Mesothelial cell of epicardium (in vitro differentiated cells): Measurements from ENCODE around the gene EEFSEC. TPM values are rescaled to one million over a fixed set of nuclear protein-coding genes. Genes with fewer than 3 reads are reported as not detected.

Experiments used
- DNase-seq, 2 experiments: peaks; one replicate each; pipeline ENCODE4 v3.0.0; 2021; ENCODE audit warnings: low spot score in 2 of 2; ENCODE audit not compliant: unreplicated experiment in 2 of 2
- H3K27ac Mint-ChIP-seq: 2 replicates; pipeline ENCODE4 v1.8.0; 2021; ENCODE audit warnings: mixed read lengths
- H3K27me3 Mint-ChIP-seq: 2 replicates; pipeline ENCODE4 v1.8.0; 2021; ENCODE audit warnings: low read depth, mixed read lengths
- H3K36me3 Mint-ChIP-seq: 2 replicates; pipeline ENCODE4 v1.8.0; 2021; ENCODE audit warnings: mixed read lengths
- H3K4me1 Mint-ChIP-seq: 2 replicates; pipeline ENCODE4 v1.8.0; 2021; ENCODE audit warnings: mixed read lengths
- H3K4me3 Mint-ChIP-seq: 2 replicates; pipeline ENCODE4 v1.8.0; 2021; ENCODE audit warnings: mild to moderate bottlenecking, moderate library complexity, mixed read lengths
- H3K9me3 Mint-ChIP-seq: 2 replicates; pipeline ENCODE4 v1.8.0; 2021; ENCODE audit warnings: mixed read lengths
- total RNA-seq: library from RNA; stranded (reverse); gene quantifications from 3 replicates; pipeline ENCODE4 v1.2.1, GENCODE V29; 2021
- TF ChIP-seq, protein P1 (sequence below): fragments of 200-600 bp; sonication (generic); IDR thresholded peaks from one replicate; pipeline ENCODE4 v1.5.0; 2021; ENCODE audit warnings: antibody characterized with exemption; ENCODE audit not compliant: unreplicated experiment

EEFSEC gene
- total RNA-seq, 1 donor from 2014 or later = 19.4 TPM

DNA sequence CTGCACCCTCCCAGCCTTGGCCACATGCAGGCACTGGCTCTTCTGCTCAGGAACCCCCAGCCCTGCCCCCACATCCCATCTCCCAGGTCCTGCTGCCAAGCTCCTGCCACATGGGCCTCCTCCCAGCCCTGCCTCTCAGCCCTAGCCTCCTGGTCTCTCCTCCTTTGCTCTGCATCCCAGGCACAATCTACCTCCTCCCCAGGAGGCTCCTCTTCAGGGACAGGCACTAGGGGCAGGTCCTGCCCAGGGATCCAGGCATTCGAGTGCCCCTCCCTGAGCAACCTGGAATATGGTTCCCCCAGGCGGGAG, 301.0 kb downstream of the EEFSEC start:
- Mint-ChIP-seq H3K9me3 (no peaks in the 10 kb centered on the region), H3K4me3 (no peak overlapping the region), H3K36me3 (no peaks in the 10 kb centered on the region), H3K27ac (no peak overlapping the region), H3K4me1 (peaks cover 24% of the 10 kb centered on the region), H3K27me3 (peaks cover 2% of the 10 kb centered on the region)
- TF ChIP-seq, protein P1, sequence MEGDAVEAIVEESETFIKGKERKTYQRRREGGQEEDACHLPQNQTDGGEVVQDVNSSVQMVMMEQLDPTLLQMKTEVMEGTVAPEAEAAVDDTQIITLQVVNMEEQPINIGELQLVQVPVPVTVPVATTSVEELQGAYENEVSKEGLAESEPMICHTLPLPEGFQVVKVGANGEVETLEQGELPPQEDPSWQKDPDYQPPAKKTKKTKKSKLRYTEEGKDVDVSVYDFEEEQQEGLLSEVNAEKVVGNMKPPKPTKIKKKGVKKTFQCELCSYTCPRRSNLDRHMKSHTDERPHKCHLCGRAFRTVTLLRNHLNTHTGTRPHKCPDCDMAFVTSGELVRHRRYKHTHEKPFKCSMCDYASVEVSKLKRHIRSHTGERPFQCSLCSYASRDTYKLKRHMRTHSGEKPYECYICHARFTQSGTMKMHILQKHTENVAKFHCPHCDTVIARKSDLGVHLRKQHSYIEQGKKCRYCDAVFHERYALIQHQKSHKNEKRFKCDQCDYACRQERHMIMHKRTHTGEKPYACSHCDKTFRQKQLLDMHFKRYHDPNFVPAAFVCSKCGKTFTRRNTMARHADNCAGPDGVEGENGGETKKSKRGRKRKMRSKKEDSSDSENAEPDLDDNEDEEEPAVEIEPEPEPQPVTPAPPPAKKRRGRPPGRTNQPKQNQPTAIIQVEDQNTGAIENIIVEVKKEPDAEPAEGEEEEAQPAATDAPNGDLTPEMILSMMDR = no peak
- DNase-seq = no peak

DNA sequence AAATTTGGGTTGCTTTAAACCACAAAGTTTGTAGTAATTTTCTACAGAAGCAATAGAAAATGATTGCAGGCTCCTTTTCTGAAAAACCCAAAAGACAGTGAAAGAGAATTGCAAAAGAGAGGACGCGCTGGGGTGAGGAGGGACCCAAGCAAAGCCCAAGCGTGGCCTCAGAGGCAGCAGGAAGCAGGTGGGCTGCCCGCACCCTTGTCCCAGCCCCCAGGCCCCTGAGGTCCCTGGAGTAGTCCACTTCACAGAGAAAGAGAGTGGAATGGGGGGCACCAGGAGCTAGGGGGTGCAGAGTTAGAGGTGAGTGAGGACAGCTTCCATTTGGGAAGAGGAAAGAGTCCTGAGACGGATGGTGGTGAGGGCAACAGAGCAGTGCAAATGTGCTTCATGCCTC, 301.8 kb downstream of the EEFSEC start:
- Mint-ChIP-seq H3K4me1 (peaks cover 24% of the 10 kb centered on the region), H3K9me3 (no peaks in the 10 kb centered on the region), H3K4me3 (no peak overlapping the region), H3K27ac (no peak overlapping the region), H3K36me3 (no peaks in the 10 kb centered on the region), H3K27me3 (peaks cover 2% of the 10 kb centered on the region)
- TF ChIP-seq, protein P1 = no peak
- DNase-seq = no peak

DNA sequence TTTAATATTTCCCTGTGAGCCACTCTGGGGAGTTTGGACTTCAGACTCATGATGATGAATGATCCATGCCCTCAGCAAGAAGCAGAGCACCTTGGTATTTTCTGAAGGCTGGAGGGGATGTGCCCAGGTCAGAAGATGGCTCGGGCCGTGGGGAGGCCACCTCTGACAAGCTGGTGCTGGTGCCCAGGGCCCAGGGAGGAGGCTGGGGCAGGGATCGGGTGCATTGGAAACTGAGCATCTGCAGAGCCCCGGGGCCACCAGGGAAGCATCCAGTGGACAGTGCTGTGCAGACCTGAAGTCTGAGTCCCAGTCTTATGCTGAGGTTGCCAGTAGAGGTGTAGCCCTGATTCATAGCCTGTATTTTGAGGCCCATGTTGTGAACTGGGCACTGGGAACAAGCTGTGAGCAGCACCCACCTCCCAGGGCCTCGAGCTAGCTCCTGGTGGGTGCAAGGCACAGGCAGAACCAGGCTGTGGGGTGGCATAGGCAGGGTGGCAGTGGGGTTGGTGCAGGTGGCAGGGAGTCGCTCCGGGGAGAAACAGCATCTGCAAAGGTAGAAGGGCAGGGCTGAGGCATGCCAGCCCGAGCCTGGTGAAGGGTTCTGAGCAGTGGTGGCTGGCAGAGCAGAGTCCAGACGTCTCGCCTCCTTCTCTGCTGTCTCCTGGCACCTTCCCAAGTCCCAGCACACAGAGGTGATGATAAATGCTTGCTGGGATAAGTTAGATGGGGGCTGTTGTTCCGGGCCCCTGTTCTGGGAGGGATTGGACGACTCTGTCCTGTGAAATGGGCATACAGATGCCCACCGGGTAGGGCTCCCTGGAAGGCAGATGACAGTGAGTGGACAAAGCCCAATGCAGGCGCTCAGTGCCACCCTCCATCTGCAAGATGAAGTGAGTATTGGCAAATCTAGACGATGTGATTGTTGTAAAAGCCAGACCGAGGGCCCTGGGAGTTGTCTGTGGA, 302.8 kb downstream of the EEFSEC start:
- Mint-ChIP-seq H3K4me1 (peaks cover 24% of the 10 kb centered on the region), H3K36me3 (no peaks in the 10 kb centered on the region), H3K4me3 (no peak overlapping the region), H3K27me3 (peaks cover 2% of the 10 kb centered on the region), H3K27ac (no peak overlapping the region), H3K9me3 (no peaks in the 10 kb centered on the region)
- no peak for DNase-seq
- TF ChIP-seq, protein P1 = no peak

DNA sequence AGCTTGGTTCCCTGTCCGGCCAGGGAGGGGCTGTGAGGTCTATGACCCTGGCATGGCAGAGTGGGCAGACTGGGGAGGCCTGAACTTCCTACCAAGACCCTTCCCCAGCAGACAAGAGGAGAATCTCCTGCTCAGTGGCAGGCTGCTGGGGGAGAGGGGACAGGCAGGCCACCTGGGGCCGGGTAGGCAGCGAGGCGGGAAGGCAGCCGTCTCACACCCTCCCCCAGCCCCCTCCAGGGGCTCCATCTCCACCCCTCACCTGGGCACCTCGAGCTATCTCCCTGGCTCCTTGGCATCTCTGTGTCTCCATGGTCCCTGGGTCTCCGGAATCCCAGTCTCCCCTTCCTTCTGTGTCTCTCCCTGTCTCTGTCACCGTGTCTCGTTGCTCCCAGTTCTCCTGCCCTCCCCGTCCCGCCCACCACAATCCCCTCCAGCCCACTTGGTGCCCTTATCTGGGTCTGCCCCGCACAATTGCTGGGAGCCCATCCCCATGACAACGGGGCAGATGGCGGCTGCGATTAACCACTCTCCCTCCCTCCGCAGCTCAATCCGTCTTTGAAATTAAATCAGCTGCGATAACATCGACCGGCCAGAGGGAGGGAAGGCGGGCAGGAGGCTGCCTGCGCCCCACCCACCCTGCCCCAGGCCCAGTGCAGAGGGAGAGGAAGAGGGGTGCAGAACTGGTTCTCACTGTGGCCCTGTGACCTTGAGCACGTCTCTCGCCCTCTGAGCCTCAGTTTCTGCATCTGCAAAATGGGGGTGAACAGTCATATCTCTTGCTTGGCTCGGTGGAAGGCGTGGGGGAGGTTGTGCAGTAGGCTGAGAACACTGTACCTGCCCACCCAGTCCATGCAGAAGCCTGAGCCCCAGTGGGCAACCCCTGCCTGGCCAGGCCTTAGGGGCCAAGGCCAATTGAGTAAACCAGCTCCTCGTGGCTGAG, 303.8 kb downstream of the EEFSEC start:
- TF ChIP-seq, protein P1 = no peak
- Mint-ChIP-seq H3K36me3 (no peaks in the 10 kb centered on the region), H3K4me1 (peaks cover 24% of the 10 kb centered on the region), H3K27me3 (peaks cover 2% of the 10 kb centered on the region), H3K27ac (no peak overlapping the region), H3K9me3 (no peaks in the 10 kb centered on the region), H3K4me3 (no peak overlapping the region)
- no peak for DNase-seq

DNA sequence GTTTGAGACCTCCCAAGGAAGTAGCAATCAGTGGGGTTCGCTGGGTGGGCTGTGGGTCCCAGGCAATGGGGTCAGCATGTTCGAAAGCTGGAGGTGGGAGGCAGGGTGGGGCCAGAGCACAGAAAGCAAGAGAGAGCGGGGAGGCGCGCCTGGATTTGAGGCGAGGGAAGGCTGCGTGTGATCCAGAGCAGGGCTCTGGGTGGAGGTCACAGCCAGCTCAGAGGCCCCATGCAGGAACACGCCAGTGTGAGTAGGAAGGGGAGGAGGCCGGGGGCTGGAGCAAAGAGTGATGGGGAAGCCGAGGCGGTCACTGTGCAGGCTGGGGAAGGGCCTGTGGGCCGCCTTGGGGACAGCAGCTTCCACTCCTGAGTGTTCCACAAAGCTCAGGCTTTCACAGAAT, 304.7 kb downstream of the EEFSEC start:
- Mint-ChIP-seq H3K4me1 (peaks cover 24% of the 10 kb centered on the region), H3K4me3 (no peak overlapping the region), H3K27me3 (peaks cover 2% of the 10 kb centered on the region), H3K36me3 (no peaks in the 10 kb centered on the region), H3K27ac (peak overlapping the region; percentile 39), H3K9me3 (no peaks in the 10 kb centered on the region)
- no peak for DNase-seq
- TF ChIP-seq, protein P1 = no peak

Other genes starting within 250 kb of the EEFSEC start
- 0.07 to 0.09 TPM in 2 of 3 replicates, not detected in the other for gene KBTBD12, start 238.2 kb upstream of the EEFSEC start, total RNA-seq
- gene SEC61A1, start 101.0 kb upstream of the EEFSEC start, total RNA-seq = 205 to 207 TPM (median 206 TPM) in 3 replicates
- gene RUVBL1, start 29.7 kb upstream of the EEFSEC start, total RNA-seq = 37.8 to 40.6 TPM (median 38.6 TPM) in 3 replicates